Measurements from ENCODE around the gene ADCK2. TPM values are rescaled to one million over a fixed set of nuclear protein-coding genes. Genes with fewer than 3 reads are reported as not detected.

ADCK2 gene
- total and polyA plus RNA-seq, 10 of the 15 experiments (the other 5 are each of a cell fraction or from before 2014, with no cell fraction given), result 0.52 to 19.4 (median 13.1) TPM

GRCh38 chr7:140676306-140676705 lies 3.6 kb downstream of the ADCK2 start (continued):
- TF ChIP-seq MXI1 (IDR thresholded peaks at IDR 0.05; ENCODE audit: low read depth, low read length) (peak; percentile 51; the same call in 1 of the 2 replicates), JUNB (IDR thresholded peaks at IDR 0.05) (peak; percentile 7; the same call in 1 of the 2 replicates), ZNF24 (IDR thresholded peaks at IDR 0.05) (peak; percentile 95), BMI1 (IDR thresholded peaks at IDR 0.05; ENCODE audit: borderline replicate concordance) (0 out of 2 replicates have a peak, but pooled peaks have one; percentile 29), RELB (IDR thresholded peaks at IDR 0.05; ENCODE audit: low read depth) (peak; percentile 49; the same call in 1 of the 2 replicates), MEF2B (IDR thresholded peaks at IDR 0.05; ENCODE audit: partially characterized antibody, poor library complexity, severe bottlenecking) (peak; percentile 21), SPI1 (IDR thresholded peaks at IDR 0.05; ENCODE audit: borderline replicate concordance, insufficient read depth, low read depth, low read length) (peak; percentile 99), MYB (IDR thresholded peaks at IDR 0.05; ENCODE audit: borderline replicate concordance, low read depth, low read length) (no peak), BCL3 (IDR thresholded peaks at IDR 0.05; ENCODE audit: borderline replicate concordance, insufficient read depth, low read depth, low read length, poor library complexity, severe bottlenecking) (no peak), SKIL (IDR thresholded peaks at IDR 0.05; ENCODE audit: low read depth, poor library complexity, severe bottlenecking) (peak; percentile 86), RUNX3 (IDR thresholded peaks at IDR 0.05; ENCODE audit: low read length) (peak; percentile 74), IKZF1 (conservative IDR thresholded peaks at IDR 0.05) (peak; percentile 50), REST (IDR thresholded peaks at IDR 0.05; ENCODE audit: low read depth, low read length) (no peak), IRF4 (IDR thresholded peaks at IDR 0.05; ENCODE audit: low read depth, low read length) (peak; percentile 96), TCF3 (IDR thresholded peaks at IDR 0.05; ENCODE audit: borderline replicate concordance, insufficient read depth, low read depth, low read length) (no peak), BACH1 (IDR thresholded peaks at IDR 0.05; ENCODE audit: borderline replicate concordance) (peak; percentile 49; the same call in 1 of the 2 replicates), BCL11A (IDR thresholded peaks at IDR 0.05; ENCODE audit: low read depth, low read length) (peak; percentile 56; the same call in 1 of the 2 replicates)

Measured in GM12878 (cell line).